Omental fat pad (tissue), 4 donors: ENCODE data around the gene UTP20. TPM values are rescaled to one million over a fixed set of nuclear protein-coding genes. Genes with fewer than 3 reads are reported as not detected.
"Not testable (repeated sequence)": the region's sequence is repeated elsewhere in the genome, so short reads cannot be mapped to it uniquely, and the experiment has no call there.

ENCODE experiments used
- ATAC-seq: fragments of 150-250 bp; one replicate; pipeline ENCODE4 v1.9.1; 2016; ENCODE audit warnings: mild to moderate bottlenecking, moderate library complexity; ENCODE audit not compliant: low FRiP score
- DNase-seq: peaks from one replicate; pipeline ENCODE4 v3.0.0-alpha.2; 2019; ENCODE audit warnings: low spot score
- small RNA-seq: library from RNA; depleted of rRNA; stranded (forward); fragments of <200 nt; gene quantifications from one replicate; pipeline ENCODE3, GENCODE V24; 2016
- total RNA-seq, 4 donors: library from RNA; depleted of rRNA; stranded (reverse); fragments of >200 nt; gene quantifications; one replicate each; pipeline ENCODE4 v1.1.0, GENCODE V29; 2016
- TF ChIP-seq, protein P1 (sequence below), 3 donors: fragments of 450-650 bp; IDR thresholded peaks; one replicate each; pipeline ENCODE4 v1.5.1; 2016 to 2017; ENCODE audit warnings: antibody characterized with exemption in 3 of 3, mild to moderate bottlenecking in 3 of 3, moderate library complexity in 2 of 3

UTP20 gene
- total RNA-seq, 4 donors from 2014 or later = 14.0 to 31.5 (median 15.7) TPM

GRCh38 chr12:101415228-101415627 lies 135.3 kb downstream of the UTP20 start:
- TF ChIP-seq, protein P1, sequence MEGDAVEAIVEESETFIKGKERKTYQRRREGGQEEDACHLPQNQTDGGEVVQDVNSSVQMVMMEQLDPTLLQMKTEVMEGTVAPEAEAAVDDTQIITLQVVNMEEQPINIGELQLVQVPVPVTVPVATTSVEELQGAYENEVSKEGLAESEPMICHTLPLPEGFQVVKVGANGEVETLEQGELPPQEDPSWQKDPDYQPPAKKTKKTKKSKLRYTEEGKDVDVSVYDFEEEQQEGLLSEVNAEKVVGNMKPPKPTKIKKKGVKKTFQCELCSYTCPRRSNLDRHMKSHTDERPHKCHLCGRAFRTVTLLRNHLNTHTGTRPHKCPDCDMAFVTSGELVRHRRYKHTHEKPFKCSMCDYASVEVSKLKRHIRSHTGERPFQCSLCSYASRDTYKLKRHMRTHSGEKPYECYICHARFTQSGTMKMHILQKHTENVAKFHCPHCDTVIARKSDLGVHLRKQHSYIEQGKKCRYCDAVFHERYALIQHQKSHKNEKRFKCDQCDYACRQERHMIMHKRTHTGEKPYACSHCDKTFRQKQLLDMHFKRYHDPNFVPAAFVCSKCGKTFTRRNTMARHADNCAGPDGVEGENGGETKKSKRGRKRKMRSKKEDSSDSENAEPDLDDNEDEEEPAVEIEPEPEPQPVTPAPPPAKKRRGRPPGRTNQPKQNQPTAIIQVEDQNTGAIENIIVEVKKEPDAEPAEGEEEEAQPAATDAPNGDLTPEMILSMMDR (IDR thresholded peaks at IDR 0.05) = no peak
- ATAC-seq = no peak
- DNase-seq = no peak

DNA sequence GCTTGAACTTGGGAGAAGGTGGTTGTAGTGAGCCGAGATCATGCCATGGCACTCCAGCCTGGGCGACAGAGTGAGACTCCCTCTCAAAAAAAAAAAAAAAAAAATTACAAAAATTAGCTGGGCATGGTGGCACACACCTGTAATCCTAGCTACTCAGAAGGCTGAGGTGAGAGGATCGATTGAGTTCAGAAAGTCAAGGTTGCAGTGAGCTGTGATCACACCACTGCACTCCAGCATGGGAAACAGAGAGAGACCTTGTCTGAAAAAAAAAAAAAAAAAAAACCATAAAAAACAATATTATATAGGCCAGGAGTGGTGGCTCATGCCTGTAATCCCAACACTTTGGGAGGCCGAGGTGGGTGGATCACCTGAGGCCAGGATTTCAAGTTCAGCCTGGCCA lies 142.2 kb downstream of the UTP20 start:
- not testable (repeated sequence) for ATAC-seq, DNase-seq

GRCh38 chr12:101424620-101425019 lies 144.7 kb downstream of the UTP20 start:
- DNase-seq = no peak
- TF ChIP-seq, protein P1 (IDR thresholded peaks at IDR 0.05) = no peak
- no peak for ATAC-seq

DNA sequence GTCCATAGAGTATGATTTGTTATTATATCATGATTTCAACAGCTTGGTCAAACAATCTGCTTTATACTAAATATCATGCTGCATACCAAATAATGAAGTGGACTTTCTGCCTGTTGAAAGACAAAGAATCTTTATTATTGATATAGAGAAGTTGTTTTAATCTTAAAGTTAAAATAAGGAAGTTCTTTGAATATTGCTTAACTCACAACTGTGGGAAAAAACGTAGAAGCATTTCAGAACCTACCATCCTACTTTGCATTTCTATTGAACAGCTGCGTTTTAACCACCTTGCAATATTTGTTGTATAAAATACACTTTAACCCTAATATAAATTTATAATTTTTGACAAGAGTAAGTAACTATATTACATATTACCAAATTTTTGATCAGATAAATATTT lies 150.6 kb downstream of the UTP20 start:
- TF ChIP-seq, protein P1 (IDR thresholded peaks at IDR 0.05) = no peak
- no peak for ATAC-seq
- DNase-seq = no peak

GRCh38 chr12:101436136-101436535 lies 156.2 kb downstream of the UTP20 start:
- no peak for DNase-seq

More at GRCh38 chr12:101436136-101436535, 156.2 kb downstream of the UTP20 start:
- ATAC-seq = no peak
- TF ChIP-seq, protein P1 (IDR thresholded peaks at IDR 0.05) = no peak

Small RNA genes lying within 50 kb of the gene (small RNA-seq; reads per million reads assigned to genes)
- not detected for gene RNU6-1068P
- not detected for gene RPS27P23

Other genes starting within 250 kb of the UTP20 start
- under 1 TPM in 1 of 4 donors, not detected in 3; 0.12 TPM for gene SLC5A8, start 69.9 kb upstream of the UTP20 start, total RNA-seq
- 10 to 100 TPM; 48.9 to 80.7 (median 66.1) TPM for gene ARL1, start 127.7 kb downstream of the UTP20 start, total RNA-seq
- not detected for gene SPIC, start 195.2 kb downstream of the UTP20 start, total RNA-seq